GM04504 (cell line): ENCODE measurements around the gene TMEM184A.

Experiments used
- DNase-seq: peaks from one replicate; pipeline ENCODE4 v3.0.0-alpha.2; 2012; ENCODE audit warnings: low read depth

TMEM184A gene

DNA sequence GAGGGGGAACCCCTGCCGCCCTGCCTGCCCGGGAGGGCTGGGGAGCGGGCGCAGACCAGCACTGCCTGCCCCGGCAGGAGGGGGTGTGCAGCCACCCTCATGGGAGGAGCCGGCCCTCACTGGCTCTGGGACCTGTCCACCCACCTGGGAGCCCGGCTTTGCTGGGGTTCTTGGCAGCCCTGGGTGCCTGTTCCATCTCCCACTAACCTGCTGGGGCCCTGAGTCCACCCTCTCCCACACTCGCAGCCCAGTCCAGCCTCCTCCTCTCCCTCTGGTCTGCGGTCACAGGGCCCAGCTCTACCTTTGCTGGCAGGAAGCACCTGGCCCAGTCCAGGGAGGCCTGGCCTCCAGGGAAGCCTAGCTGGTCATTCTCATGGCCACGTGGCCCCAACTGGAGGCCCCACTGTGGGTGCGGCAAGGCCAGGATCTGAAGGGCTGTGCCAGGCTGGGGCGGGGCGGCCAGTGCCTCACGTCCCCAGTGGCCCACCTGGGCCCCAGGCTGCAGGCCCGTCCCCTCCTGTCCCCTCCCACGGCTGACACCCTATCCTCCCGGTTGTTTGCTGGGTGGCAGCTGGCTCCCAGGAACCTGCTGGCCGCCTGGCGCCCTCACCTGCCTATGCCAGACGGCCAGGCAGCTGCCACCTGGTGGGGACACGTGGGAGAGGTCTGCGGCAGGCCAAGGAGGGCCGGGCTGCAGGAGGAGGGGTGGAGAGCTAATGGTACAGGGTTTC lies at the start of gene TMEM184A:
Gene TMEM184A (minus strand): TSS at position 393 of the 731 bp plus-strand sequence. CDS start 721 bp downstream, outside the sequence.
- no peak for DNase-seq

DNA sequence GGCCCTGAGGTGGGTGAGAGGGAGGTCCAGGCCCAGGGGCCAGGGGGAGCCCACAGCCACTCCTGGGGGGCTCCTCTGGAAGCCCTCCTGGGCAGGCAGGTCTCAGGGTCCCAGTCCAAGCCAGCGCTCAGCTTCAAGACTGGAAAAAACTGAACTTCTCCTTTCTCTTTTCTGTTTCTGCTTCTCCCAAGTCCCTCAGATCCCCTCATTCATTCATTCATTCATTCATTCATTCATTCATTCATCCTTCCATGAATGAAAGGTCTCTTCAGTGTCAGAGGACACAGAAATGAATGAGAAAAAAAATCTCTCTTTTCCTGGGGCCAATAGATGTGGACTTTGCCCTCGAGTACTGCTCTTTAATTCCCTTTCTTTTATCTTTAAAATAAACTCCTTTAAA lies 48.4 kb upstream of the TMEM184A start:
- DNase-seq = no peak

DNA sequence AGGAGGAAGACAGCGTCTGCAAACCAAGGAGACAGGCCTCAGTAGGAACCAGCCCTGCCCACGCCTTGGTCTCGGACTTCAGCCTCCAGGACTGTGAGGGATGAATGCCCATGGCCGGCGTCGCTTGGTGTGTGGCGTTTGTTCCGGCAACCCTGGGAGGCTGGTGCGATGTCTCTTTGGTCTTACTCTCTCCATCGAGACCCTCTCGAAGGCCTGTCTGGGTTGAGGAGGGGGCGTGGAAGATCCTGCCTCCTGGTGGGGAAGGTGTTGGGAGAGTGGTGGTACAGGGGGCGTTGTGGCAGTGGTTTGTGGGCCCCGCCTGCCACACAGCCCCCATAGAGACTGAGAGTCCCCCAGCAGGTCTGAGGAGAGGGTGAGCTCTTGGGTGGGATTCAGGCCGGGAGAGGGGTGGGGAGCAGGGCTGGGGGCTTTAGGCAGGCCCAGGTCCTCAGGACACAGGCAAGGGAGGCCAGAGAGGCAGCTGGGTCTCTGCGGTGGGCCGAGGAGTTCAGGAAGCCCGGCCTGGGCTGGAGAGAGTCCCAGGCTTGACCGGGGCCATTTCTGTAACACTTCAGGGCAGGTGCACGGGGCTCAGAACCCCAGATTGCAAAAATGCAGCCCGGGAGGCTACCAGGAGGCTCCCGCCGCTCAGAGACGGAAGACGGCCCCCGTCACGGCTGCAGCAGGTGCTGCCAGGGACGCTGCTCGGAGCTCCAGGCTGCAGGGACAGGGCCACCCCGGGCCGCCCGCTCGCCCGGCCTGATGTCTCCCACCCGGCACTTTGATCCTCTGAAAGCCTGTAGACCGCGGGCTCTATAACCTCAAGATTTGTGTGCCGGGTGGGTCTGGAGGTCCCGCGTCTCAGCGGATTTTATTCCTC lies 47.6 kb upstream of the TMEM184A start:
- DNase-seq = no peak

DNA sequence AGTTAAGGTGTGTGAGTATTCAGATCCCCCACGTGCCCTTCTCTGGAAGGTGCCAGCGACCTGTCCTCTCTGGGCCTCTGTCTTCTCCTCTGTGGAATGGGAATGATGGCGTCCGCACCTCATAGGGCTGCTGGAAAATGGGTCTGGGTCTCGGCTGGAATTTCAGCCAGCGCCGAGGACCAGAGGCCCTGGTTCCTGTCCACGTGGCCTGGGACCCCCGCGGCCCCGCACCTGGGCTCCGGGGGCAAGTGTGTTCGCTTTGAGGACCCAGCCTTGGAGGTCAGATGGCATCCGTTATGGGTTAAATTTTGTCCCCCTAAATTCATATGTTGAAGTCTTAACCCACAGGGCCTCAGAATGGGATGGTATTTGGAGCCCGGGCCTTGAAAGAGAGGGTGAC lies 46.4 kb upstream of the TMEM184A start:
- DNase-seq = no peak

DNA sequence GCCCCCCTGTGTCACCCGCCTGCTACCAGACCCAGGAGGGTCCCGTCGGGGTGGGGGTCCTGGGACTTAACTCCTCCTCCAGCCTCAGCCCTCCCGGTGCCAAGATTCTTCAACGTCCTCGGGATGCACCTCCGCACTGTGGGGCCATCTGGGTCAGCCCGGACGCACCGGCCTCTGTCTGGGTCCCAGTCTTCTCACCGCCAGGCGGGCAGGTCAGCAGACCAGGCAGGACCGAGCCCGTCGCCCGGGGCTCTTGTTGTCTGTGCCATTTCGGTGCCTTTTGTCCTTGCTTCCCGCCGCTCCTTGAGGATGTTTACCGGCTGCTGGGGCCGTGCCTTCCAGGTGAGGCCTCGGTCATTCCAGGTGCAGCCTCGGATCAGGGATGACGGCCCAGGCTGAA lies 46.0 kb upstream of the TMEM184A start:
- no peak for DNase-seq

DNA sequence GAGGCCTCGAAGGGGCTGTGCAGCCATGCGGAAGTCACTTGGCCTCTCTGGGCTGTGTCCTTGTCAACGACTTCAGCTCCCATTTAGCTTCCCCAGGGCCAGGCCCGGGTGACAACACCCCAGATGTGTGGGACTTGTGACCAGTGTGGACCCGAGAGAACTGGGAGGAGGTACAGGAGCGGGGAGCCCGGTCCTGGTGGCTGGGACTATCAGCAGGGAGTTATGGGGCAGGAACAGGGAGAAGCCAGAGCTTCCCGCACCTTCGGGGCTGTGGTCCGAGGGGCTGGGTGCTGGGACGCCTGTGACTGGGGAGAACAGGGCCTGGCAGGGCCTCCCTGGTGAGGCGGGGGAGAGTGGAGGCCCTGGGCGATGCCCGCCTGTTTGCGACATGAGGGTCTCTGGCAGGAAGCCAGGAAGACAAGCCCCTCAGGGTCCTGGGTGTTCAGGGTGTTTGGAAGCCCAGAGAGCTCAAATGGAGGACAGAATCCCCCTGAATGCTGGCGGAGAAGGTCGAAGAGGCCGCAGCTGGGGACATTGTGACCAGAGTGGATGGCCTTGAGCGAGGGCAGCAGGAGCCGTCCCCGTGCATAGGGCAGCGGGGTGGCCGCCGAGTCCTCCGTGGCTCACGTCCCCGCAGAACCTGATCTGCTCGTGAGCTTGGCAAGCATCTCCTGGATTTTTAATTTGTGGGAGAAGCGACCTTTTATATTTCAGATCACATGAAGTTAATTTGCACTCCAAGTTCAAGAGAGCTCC lies 43.8 kb upstream of the TMEM184A start:
- DNase-seq = no peak

DNA sequence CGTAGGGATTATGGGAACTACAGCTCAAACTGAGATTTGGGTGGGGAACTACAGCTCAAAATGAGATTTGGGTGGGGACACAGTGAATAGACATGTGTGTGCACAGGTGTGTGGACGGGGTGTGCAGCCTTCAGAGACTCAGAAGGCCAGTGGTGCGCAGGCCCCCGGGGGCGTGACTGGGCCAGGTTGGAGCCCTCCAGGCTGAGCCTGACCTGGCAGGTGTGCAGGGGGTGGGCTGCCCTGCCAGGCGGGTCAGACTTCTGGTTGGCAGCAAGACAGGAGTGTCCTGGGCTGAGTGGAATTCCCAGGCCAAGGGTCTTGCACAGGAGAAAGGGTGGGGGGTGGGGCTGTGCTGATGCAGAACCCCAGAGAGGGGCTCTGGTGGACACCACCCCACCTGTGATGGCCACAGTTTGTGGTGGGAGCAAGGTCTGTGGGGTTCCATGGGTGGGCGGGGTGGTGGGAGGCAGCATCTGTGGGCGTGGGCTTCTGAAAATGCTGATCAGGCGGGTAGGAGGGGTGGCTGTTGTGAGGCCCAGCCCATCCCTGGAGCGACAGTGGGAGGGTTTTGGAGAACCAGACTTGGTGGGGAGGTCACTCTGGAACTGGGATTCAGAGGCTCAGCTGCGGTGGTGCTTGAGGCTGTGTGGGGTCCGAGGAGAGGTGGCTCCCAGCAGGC lies 43.1 kb upstream of the TMEM184A start:
- no peak for DNase-seq

DNA sequence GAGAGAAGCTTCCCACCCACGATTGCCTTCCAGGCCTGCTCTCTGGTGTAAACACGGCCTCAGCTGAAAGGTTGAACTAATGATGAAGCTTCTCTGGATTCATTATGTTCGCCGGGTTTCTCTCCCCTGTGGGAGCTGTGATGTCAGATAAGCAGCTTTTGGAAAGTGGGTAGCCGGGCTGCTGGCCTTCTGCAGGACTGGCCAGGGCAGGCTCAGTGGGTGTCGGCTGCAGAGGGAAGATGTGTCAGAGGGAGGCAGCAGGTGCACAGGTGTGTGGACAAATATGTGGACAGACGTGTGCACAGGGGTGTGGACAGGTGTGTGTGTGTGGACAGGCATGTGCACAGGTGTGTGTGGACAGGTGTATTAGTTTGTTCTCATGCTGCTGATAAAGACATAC lies 42.3 kb upstream of the TMEM184A start:
- DNase-seq = no peak

DNA sequence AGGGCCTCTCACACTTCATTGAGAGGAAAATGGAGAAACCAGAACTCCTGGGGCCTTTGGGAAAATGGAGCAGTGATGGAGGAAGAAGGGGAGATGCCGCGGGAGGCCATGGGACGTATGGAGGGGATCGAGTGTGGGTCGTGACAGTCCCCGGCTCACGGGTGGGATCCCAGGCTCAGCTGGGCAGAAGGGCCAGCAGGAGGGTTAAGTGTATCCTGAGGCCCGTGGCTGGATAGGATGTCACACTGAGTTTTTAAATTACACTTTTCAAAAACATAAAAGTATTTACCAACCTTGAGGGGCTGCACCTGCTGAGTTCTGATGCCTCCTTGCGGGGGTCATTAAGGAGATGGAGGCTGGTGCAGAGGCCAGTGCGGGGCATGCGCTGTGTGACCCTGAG lies 41.8 kb upstream of the TMEM184A start:
- DNase-seq = no peak

DNA sequence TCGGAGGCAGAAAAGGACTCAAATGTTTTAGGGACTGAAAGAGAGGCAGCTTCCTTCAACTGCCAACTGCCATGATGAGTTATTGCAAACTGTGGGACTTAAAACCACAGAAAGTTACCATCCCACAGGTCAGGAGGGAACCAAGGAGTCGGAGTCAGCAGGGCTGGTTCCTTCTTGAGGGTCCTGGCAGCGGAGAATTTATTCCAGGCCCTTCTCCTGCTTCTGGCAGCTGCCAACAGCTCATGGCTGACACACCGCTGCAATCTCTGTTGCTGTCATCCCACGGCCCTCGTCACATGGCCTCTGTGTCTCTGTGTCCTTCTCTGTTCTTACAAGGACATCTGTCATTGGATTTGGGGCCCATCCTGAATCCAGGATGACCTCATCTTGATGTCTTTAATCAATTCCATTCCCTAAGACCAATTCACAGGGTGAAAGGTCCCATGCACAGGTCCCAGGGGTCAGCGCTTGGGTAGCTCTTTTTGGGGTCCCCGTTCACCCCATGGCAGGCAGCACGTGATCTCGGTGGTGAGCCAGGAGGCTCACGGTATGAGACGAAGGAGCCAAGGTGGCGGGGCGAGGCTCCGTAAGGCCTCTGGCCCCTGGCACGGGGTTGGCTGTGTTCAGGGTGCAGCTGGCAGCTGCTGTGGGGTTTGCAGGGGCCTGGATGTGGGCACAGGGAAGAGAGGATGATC lies 41.2 kb upstream of the TMEM184A start:
- DNase-seq = no peak

DNA sequence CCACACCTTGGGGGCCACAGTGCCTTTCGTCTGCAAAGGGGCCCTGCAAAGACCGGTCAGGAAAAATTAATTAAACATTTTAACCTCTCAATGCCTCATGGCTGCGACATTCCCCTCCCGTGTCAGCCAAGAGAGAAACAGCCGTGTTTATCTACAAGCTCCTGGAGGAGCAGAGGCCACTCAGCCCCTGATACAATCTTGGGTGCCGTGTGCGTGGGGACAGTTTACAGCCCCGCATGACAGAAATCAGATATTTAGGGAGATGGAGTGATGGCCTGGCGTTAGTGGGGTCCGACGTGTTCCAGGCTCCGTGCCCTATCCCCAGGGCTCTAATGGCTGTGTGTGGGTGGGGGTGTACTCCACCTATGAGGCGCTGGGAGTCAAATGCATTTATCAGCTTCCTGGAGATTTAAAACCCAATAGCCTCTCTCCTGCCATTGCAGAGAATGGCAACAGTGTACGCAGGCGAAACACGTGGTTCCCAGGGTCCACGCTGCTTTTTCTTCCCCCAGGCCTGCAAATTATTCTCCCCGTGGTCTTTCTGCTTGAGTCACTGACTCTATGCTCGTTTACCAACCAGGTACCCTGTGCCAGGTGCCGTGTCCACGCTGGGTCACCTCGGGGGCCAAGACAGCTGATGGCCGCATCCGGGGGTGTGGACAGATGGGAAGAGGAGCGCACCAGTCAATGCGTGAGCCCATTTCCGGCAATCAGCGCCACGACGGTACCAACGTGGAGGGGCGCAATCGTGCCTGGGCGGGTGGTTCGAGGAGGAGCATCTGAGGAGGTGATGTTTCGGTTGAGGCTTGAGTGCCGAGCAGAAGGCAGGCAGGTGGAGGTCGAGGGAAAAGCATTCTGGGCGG lies 40.4 kb upstream of the TMEM184A start:
- DNase-seq = no peak

DNA sequence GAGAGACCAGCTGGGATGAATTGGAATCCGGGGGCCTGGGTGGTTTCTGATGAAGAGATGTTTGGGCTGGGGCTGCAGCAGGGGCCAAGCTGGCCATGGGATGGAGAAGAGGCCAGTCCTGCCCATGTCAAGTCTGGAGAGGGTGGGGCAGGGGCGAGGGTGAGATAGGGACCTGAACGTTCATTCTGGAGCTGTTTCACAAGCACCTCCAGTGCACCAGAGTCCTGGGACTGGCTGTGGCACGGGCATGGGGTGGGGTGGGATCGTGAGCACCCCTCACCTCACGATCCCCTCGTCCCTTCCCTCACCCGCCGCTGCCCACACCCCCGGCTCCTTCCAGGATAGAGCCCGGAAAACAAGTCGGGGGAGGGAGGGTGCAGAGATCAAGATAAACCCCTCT lies 39.6 kb upstream of the TMEM184A start:
- DNase-seq = no peak

DNA sequence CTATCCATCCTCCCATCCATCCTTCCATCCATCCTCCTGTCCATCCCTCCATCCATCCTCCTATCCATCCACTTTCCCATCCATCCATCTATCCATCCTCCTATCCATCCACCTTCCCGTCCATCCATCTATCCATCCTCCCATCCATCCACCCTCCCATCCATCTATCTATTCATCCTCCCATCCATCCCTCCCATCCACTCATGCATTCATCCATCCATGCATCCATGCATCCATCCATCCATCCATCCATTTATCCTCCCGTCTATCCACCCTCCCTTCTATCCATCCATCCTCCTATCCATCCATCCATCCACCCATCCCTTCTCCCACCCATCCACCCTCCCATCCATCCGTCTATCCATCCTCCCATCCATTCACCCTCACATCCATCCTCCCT lies 39.0 kb upstream of the TMEM184A start:
- no peak for DNase-seq

DNA sequence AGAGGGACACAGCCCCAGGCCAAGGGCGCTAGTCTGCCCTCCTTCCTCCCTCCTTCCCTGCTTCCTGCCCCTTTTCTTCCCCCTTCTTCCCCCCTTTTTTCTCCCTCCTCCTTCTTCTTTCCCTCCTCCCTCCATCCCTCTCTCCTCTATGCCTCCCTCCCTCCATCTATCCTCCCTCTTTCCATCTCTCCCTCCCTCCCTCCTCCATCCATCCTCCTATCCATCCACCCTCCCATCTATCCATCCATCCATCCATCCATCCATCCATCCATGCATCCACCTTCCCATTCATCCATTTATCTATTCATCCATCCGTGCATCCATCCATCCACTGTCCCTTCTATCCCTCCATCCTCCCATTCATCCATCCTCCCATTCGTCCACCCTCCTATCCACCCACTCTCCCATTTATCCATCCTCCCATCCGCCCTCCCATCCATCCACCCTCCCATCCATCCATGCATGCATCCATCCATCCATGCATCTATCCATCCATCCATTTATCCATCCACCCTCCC lies 38.0 kb upstream of the TMEM184A start:
- DNase-seq = no peak

DNA sequence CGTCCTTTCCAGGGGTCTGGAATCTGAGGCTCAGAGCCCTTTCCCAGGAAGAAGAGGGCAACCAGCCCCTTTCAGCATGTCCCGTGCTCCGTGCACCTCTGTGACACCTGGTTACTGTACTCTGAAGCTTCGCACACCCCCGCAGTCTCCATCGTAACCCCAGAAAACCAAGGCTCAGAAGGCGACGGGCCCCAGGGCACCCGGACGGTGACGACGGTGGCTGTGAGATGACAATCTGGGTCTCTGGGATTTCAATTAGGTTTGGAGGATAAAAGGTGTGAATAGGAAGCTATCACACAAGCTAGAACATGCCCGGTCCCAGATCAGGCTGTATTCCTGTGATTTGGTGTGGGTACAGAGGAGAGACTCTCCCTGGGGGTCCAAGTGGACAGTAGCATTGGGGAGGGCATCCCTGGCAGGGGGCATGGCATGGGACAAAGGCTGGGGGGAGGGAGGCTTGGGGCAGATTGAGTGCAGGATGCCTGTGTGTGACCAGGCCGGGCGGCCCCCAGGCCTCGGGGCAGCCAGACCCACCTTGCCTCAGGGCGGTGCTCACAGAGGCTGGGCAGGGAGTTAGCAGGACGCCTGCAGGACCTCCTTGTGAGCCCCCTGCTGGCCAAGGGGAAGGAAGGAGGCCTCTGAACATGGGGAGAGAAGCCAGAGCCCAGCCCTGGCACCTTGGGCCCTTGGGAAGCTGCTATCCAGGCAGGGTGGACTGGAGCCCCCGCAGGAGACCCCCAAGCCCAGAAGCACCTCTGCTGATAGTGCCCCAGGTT lies 37.3 kb upstream of the TMEM184A start:
- DNase-seq = no peak

DNA sequence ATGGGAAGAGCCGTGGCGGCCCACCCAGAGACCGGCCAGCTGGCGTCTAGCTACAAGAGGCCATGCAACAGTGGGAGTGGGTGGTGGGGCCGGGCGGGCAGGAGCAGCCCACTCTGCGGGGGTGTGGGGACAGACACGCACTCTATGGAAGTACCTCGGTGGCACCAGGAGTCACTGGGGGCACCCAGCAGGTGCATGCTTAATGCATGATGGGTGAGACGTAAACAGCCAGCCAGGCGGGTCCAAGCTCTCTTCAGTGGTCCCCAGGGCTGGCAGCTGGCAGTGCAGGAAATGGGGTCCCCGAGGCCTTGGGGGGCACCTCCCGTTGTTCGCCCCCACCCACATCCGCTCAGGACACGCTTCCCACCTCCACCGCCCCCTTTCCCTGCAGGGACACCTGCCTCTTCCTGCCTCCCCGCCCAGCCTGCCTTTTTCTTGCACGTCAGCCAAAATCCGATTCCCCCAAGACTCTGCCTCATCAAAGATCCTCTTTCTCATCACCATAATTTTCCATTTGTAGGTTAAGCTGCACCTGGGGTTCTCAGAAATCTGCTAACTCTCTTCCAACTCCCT lies 36.4 kb upstream of the TMEM184A start:
- no peak for DNase-seq

DNA sequence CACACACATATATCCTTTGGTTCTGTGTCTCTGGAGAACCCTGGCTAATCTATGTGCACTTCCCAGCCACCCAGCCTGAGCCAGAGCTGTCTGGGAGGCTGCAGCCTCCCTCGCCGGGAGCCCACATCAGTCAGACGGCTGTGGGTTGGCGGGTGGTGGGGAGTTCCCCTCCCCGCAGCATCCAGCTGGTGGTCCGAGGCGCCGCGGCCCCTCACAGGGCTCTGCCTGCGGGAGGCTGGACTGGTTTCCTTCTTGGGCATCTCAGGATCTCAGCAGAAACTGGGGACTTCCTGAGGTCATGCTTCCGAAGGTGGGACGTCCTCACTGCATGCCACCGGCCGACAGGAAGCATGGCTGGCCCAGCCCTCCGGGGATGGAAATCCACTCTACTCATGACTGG lies 35.9 kb upstream of the TMEM184A start:
- no peak for DNase-seq

DNA sequence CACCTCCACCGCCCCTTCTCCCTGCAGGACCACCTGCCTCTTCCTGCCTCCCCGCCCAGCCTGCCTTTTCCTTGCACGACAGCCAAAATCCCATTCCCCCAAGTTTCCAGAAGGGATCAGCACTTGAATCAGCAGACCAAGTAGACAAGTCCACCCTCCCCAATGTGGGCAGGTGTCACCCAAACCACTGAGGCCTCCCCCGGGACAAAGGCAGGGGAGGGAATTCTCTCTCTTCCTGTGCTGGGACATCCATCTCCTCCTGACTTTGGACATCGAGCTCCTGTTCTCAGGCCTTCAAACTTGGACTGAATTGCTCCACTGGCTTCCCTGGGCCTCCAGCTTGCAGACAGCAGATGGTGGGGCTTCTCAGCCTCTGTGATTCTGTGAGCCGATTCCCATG lies 35.4 kb upstream of the TMEM184A start:
- no peak for DNase-seq

DNA sequence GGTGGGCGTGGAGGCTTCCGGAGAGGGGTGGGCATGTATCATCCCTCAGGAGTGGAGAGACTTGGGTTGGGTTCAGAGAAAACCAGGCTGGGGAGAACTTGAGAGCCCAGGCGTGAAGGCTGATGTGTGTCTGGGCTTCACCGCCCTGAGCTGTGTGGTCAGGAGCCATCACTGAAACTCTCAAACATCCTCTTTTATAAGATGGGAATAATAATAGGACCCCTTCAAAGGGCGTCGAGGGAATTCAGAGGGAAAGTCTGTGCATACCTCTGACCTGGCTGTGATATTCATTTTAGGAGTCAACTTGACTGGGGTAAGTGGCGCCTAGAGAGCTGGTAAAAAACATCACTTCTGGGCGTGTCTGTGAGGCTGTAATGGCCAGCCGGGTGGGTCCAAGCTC lies 34.9 kb upstream of the TMEM184A start:
- no peak for DNase-seq
